ENCODE results near the gene NTF4.

DNA sequence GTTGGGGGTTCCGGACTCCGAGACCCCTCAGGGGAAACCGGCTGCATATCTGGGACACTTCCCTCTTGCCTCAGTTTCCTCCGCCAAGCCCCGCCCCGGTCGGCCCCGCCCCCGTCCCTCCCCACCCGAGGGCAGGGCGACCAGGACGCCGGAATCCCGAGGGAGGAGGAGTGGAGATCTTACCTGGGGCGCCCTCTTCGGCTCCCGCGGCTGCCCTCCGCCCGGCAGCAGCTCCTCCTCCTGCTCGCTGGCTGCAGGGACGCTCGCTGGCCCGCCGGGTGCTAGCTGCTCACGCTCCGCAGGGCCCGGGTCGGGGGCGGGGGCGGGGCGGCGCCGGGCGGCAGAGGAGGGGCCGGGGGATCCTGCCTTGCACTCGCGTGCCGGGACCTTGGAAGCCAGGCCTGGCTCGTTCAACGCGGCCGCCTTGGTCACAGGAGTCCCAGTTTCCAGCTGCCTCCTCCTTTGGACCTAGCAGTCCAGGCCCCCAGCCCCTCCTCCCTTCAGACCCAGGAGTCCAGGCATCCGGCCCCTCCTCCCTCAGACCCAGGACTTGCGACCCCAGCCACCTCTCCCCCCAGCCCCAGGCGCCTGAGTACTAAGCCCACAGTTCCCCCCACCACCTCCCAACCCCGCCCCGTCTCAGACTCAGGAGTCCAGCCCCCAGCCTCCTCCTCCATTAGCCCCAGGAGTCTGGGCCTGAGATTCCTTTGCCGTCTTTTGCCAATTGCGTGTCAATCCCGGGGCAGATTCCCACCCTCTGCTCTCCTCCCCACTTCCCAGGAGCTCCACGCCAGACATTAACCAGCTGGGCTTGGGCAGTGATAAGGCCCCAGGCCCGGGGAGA lies at the start of gene NTF4:
- TF ChIP-seq POLR2AphosphoS5 (IDR thresholded peaks at IDR 0.05; ENCODE audit: low read depth, low read length) (no peak), TAF1 (IDR thresholded peaks at IDR 0.05; ENCODE audit: borderline replicate concordance, insufficient read depth, low read length) (no peak)

Data from PFSK-1 (cell line).